ENCODE measurements around the gene SLC6A18. TPM values are rescaled to one million over a fixed set of nuclear protein-coding genes. Genes with fewer than 3 reads are reported as not detected.
A peak's percentile ranks its signal among the peaks of the same experiment; 100 is the strongest.
"Not testable (repeated sequence)": the region's sequence is repeated elsewhere in the genome, so short reads cannot be mapped to it uniquely, and the experiment has no call there.

The SLC6A18 gene
- total RNA-seq, 2 donors from 2014 or later: 0.11 TPM; not detected in 1

- intact Hi-C loops (cut with DNase I, micrococcal nuclease): no loop called here
- DNase-seq (no peak), ATAC-seq (no peak)
Observed at GRCh38 chr5:1222621-1223277, 2.4 kb upstream of the SLC6A18 start.

- DNase-seq (no peak), ATAC-seq (no peak)
- intact Hi-C loops (cut with DNase I, micrococcal nuclease): no loop called here
Observed at GRCh38 chr5:1223278-1223670, 1.9 kb upstream of the SLC6A18 start.

- no peak for ATAC-seq
- no peak for DNase-seq
- intact Hi-C loops (cut with DNase I, micrococcal nuclease): no loop called here
Observed at GRCh38 chr5:1224631-1225030, 550 bp upstream of the SLC6A18 start.

- DNase-seq: no peak
- no peak for ATAC-seq
- intact Hi-C loops (cut with DNase I, micrococcal nuclease): no loop called here
Observed at GRCh38 chr5:1226231-1226630, 1.1 kb downstream of the SLC6A18 start.

GRCh38 chr5:1226839-1227581 is 1.8 kb downstream of the SLC6A18 start:
- ATAC-seq (no peak), DNase-seq (no peak)
- intact Hi-C loops (cut with DNase I, micrococcal nuclease): no loop called here

- peak in 1 of 2 donors; percentile 28 for DNase-seq
- peak; percentile 63 for ATAC-seq
- intact Hi-C loops (cut with DNase I, micrococcal nuclease): no loop called here
Observed at GRCh38 chr5:1227667-1228066, 2.5 kb downstream of the SLC6A18 start.

- DNase-seq (no peak), ATAC-seq (no peak)
Observed at GRCh38 chr5:1228120-1228519, 2.9 kb downstream of the SLC6A18 start.

GRCh38 chr5:1229023-1229422 is 3.8 kb downstream of the SLC6A18 start:
- intact Hi-C loops (cut with DNase I, micrococcal nuclease); DNase-seq; ATAC-seq: not testable (repeated sequence)

More at GRCh38 chr5:1228120-1228519, 2.9 kb downstream of the SLC6A18 start:
- intact Hi-C loops (cut with DNase I, micrococcal nuclease): no loop called here

- intact Hi-C loops (cut with DNase I, micrococcal nuclease): no loop called here
- ATAC-seq (no peak), DNase-seq (no peak)
Observed at GRCh38 chr5:1229822-1230221, 4.6 kb downstream of the SLC6A18 start.

GRCh38 chr5:1230551-1230950 is 5.4 kb downstream of the SLC6A18 start:
- ATAC-seq (no peak), DNase-seq (no peak)
- intact Hi-C loops (cut with DNase I, micrococcal nuclease): no loop called here

GRCh38 chr5:1231354-1231905 is 6.2 kb downstream of the SLC6A18 start:
- intact Hi-C loops (cut with DNase I, micrococcal nuclease): no loop called here
- DNase-seq (no peak), ATAC-seq (no peak)

- intact Hi-C loops (cut with DNase I, micrococcal nuclease): no loop called here
- ATAC-seq (no peak), DNase-seq (no peak)
Observed at GRCh38 chr5:1232780-1233179, 7.6 kb downstream of the SLC6A18 start.

- intact Hi-C loops (cut with DNase I, micrococcal nuclease): no loop called here
- no peak for ATAC-seq
- no peak for DNase-seq
Observed at GRCh38 chr5:1235379-1235778, 10.2 kb downstream of the SLC6A18 start.

GRCh38 chr5:1235838-1236237 is 10.7 kb downstream of the SLC6A18 start:
- ATAC-seq: no peak
- DNase-seq: no peak
- intact Hi-C loops (cut with DNase I, micrococcal nuclease): no loop called here

- intact Hi-C loops (cut with DNase I, micrococcal nuclease): no loop called here
- DNase-seq: peak; percentile 80 to 91
- peak; percentile 90 for ATAC-seq
Observed at GRCh38 chr5:1239505-1240251, 14.5 kb downstream of the SLC6A18 start.

- DNase-seq (no peak), ATAC-seq (no peak)
- intact Hi-C loops (cut with DNase I, micrococcal nuclease): no loop called here
Observed at GRCh38 chr5:1240496-1241260, 15.5 kb downstream of the SLC6A18 start.

- ATAC-seq: no peak
- DNase-seq: no peak
- intact Hi-C loops (cut with DNase I, micrococcal nuclease): no loop called here
Observed at GRCh38 chr5:1241509-1242080, 16.4 kb downstream of the SLC6A18 start.

GRCh38 chr5:1242733-1243486 is 17.7 kb downstream of the SLC6A18 start:
- DNase-seq (no peak), ATAC-seq (no peak)
- intact Hi-C loops (cut with DNase I, micrococcal nuclease): no loop called here

All from left colon (tissue), 2 donors.